ENCODE results near the gene NAA80.

NAA80 gene

GRCh38 chr3:50297384-50297775 lies 1.8 kb downstream of the NAA80 start:
- Histone ChIP-seq H3K36me3 (ENCODE audit: control insufficient read depth, insufficient read depth, low read length) (no peaks in the 10 kb centered on the region), H3K27ac (ENCODE audit: insufficient read depth, low read depth, low read length, poor library complexity, severe bottlenecking) (no peak overlapping the region), H3K4me1 (ENCODE audit: control insufficient read depth, insufficient read depth, low read length) (peaks cover 8% of the 10 kb centered on the region), H3K9me3 (ENCODE audit: control insufficient read depth, low read length) (no peaks in the 10 kb centered on the region), H3K4me3 (ENCODE audit: insufficient read depth, low read depth, low read length) (no peak overlapping the region), H3K27me3 (ENCODE audit: control insufficient read depth, insufficient read depth, low read length, poor library complexity, severe bottlenecking) (no peaks in the 10 kb centered on the region)
- WGBS, 2 experiments = 98 to 99% methylated on average over 2 of the region's 2 CpGs

DNA sequence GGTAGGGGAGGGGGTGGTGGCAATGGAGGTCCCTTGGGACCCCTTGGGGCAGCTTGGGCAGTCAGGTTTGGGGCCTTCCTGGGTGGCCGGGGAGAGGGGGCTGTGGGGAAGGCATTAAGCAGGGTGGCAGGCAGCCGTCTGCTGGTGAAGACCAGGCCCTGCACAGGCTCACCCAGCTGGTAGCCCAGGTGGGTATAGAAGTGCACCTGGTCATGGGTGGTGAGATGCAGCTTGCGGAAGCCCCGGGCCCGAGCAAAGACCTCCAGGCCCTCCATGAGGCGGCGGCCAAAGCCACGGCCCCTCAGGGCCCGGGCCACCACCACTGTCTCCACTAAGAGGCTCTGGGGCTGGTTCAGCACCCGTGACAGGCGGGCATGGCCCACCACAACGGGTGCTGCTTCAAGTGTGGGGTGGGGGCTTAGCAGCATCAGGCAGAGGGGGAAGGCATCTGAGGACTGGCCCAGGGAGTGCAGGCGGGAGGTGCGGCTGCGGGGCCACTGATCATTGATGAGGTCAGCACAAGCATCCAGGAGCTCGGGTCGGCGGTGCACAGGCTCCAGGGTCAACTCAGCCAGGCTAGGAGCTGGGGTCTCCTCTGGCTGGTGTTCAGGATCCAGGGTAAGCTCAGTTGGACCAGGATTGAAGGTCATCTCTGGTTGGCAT lies 2.4 kb downstream of the NAA80 start:
- no peaks in the 10 kb centered on the region for H3K9me3 ChIP-seq (ENCODE audit: control insufficient read depth, low read length)
- no peaks in the 10 kb centered on the region for H3K36me3 ChIP-seq (ENCODE audit: control insufficient read depth, insufficient read depth, low read length)
- no peak overlapping the region for H3K4me3 ChIP-seq (ENCODE audit: insufficient read depth, low read depth, low read length)
- no peak overlapping the region for H3K27ac ChIP-seq (ENCODE audit: insufficient read depth, low read depth, low read length, poor library complexity, severe bottlenecking)
- peaks cover 8% of the 10 kb centered on the region for H3K4me1 ChIP-seq (ENCODE audit: control insufficient read depth, insufficient read depth, low read length)
- WGBS, 2 experiments = 95 to 96% methylated on average over 18 of the region's 18 CpGs
- H3K27me3 ChIP-seq (ENCODE audit: control insufficient read depth, insufficient read depth, low read length, poor library complexity, severe bottlenecking) = no peaks in the 10 kb centered on the region

DNA sequence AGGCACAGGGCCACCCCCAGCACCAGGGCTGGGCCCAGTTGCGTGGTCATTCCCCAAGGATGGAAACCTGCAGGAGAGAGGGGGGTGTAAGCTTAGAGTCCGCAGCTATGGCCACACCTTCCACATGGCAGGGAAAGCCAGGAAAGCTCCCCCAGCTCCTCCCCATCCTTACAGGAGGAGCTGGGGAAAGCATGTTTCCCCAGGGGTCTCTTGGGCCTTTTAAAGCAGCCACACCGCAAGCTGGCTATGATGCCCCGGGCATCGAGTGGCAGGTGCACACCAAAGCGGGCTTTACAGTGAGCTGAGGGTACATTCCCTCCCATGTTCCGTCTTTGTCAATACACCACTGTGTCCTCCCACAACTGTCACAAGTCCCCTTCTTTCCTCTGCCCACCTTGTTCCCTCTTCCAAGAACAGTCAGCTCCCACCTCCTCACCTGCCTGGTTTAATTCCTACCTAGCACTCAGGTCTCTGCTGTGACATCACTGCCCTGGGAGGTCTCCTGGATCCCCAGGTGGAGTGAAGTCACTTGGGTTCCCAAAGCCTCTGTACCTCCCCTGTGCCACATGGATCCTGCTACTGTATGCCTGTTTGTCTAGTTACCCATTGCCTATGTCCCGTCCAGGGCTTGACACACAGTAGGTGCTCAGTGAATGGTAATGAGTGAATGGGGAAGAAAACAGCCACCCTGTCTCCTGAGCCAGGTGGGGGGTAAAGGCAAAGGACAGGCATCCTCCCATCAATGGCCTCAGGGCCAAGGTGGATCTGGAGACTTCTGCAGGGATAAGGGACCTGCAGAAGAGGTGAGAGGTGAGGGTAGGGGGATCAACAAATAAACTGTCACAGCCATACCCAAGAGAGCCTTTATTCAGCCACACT lies 3.4 kb downstream of the NAA80 start:
- WGBS, 2 experiments = 89 to 91% methylated on average over 8 of the region's 8 CpGs
- no peak overlapping the region for H3K4me3 ChIP-seq (ENCODE audit: insufficient read depth, low read depth, low read length)
- H3K4me1 ChIP-seq (ENCODE audit: control insufficient read depth, insufficient read depth, low read length) = peaks cover 13% of the 10 kb centered on the region
- H3K27me3 ChIP-seq (ENCODE audit: control insufficient read depth, insufficient read depth, low read length, poor library complexity, severe bottlenecking) = no peaks in the 10 kb centered on the region
- H3K36me3 ChIP-seq (ENCODE audit: control insufficient read depth, insufficient read depth, low read length) = no peaks in the 10 kb centered on the region
- H3K27ac ChIP-seq (ENCODE audit: insufficient read depth, low read depth, low read length, poor library complexity, severe bottlenecking) = no peak overlapping the region
- H3K9me3 ChIP-seq (ENCODE audit: control insufficient read depth, low read length) = no peaks in the 10 kb centered on the region

- WGBS, 2 experiments = 93% methylated on average over 22 of the region's 22 CpGs
- H3K9me3 ChIP-seq (ENCODE audit: control insufficient read depth, low read length) = no peaks in the 10 kb centered on the region
- H3K36me3 ChIP-seq (ENCODE audit: control insufficient read depth, insufficient read depth, low read length) = peaks cover 3% of the 10 kb centered on the region
- peaks cover 13% of the 10 kb centered on the region for H3K4me1 ChIP-seq (ENCODE audit: control insufficient read depth, insufficient read depth, low read length)
- H3K4me3 ChIP-seq (ENCODE audit: insufficient read depth, low read depth, low read length) = no peak overlapping the region
- H3K27me3 ChIP-seq (ENCODE audit: control insufficient read depth, insufficient read depth, low read length, poor library complexity, severe bottlenecking) = no peaks in the 10 kb centered on the region
- H3K27ac ChIP-seq (ENCODE audit: insufficient read depth, low read depth, low read length, poor library complexity, severe bottlenecking) = no peak overlapping the region
Measured at GRCh38 chr3:50294492-50295403, 4.5 kb downstream of the NAA80 start.

- Histone ChIP-seq H3K9me3 (ENCODE audit: control insufficient read depth, low read length) (no peaks in the 10 kb centered on the region), H3K27ac (ENCODE audit: insufficient read depth, low read depth, low read length, poor library complexity, severe bottlenecking) (no peak overlapping the region), H3K27me3 (ENCODE audit: control insufficient read depth, insufficient read depth, low read length, poor library complexity, severe bottlenecking) (no peaks in the 10 kb centered on the region), H3K36me3 (ENCODE audit: control insufficient read depth, insufficient read depth, low read length) (peaks cover 8% of the 10 kb centered on the region), H3K4me1 (ENCODE audit: control insufficient read depth, insufficient read depth, low read length) (peaks cover 13% of the 10 kb centered on the region), H3K4me3 (ENCODE audit: insufficient read depth, low read depth, low read length) (no peak overlapping the region)
- WGBS, 2 experiments = 90 to 91% methylated on average over 4 of the region's 4 CpGs
Measured at GRCh38 chr3:50294089-50294488, 5.1 kb downstream of the NAA80 start.

- H3K36me3 ChIP-seq (ENCODE audit: control insufficient read depth, insufficient read depth, low read length) = peaks cover 16% of the 10 kb centered on the region
- peaks cover 6% of the 10 kb centered on the region for H3K4me1 ChIP-seq (ENCODE audit: control insufficient read depth, insufficient read depth, low read length)
- no peaks in the 10 kb centered on the region for H3K27me3 ChIP-seq (ENCODE audit: control insufficient read depth, insufficient read depth, low read length, poor library complexity, severe bottlenecking)
- WGBS, 2 experiments = 89 to 92% methylated on average over 12 of the region's 12 CpGs
- H3K4me3 ChIP-seq (ENCODE audit: insufficient read depth, low read depth, low read length) = no peak overlapping the region
- peak overlapping the region; percentile 39 for H3K27ac ChIP-seq (ENCODE audit: insufficient read depth, low read depth, low read length, poor library complexity, severe bottlenecking)
- H3K9me3 ChIP-seq (ENCODE audit: control insufficient read depth, low read length) = no peaks in the 10 kb centered on the region
Measured at GRCh38 chr3:50293079-50293801, 6.0 kb downstream of the NAA80 start.

- Histone ChIP-seq H3K9me3 (ENCODE audit: control insufficient read depth, low read length) (no peaks in the 10 kb centered on the region), H3K27ac (ENCODE audit: insufficient read depth, low read depth, low read length, poor library complexity, severe bottlenecking) (peak within 1 kb of the TSS; percentile 39), H3K4me3 (ENCODE audit: insufficient read depth, low read depth, low read length) (peak within 1 kb of the TSS; percentile 94), H3K27me3 (ENCODE audit: control insufficient read depth, insufficient read depth, low read length, poor library complexity, severe bottlenecking) (no peaks in the 10 kb centered on the region), H3K36me3 (ENCODE audit: control insufficient read depth, insufficient read depth, low read length) (peaks cover 21% of the 10 kb centered on the region), H3K4me1 (ENCODE audit: control insufficient read depth, insufficient read depth, low read length) (peaks cover 4% of the 10 kb centered on the region)
- WGBS, 2 experiments = 4 to 5% methylated on average over 67 of the region's 67 CpGs
Measured at GRCh38 chr3:50292159-50293078, 6.8 kb downstream of the NAA80 start, which contains the start of gene IFRD2. Gene IFRD2 (minus strand): TSS chr3:50292429. CDS start chr3:50292274, 155 bp downstream.

- Histone ChIP-seq H3K36me3 (ENCODE audit: control insufficient read depth, insufficient read depth, low read length) (peaks cover 21% of the 10 kb centered on the region), H3K27ac (ENCODE audit: insufficient read depth, low read depth, low read length, poor library complexity, severe bottlenecking) (no peak overlapping the region), H3K4me3 (ENCODE audit: insufficient read depth, low read depth, low read length) (no peak overlapping the region), H3K9me3 (ENCODE audit: control insufficient read depth, low read length) (no peaks in the 10 kb centered on the region), H3K4me1 (ENCODE audit: control insufficient read depth, insufficient read depth, low read length) (peaks cover 4% of the 10 kb centered on the region), H3K27me3 (ENCODE audit: control insufficient read depth, insufficient read depth, low read length, poor library complexity, severe bottlenecking) (no peaks in the 10 kb centered on the region)
- WGBS, 2 experiments = 95 to 96% methylated on average over 16 of the region's 16 CpGs
Measured at GRCh38 chr3:50290161-50290641, 9.0 kb downstream of the NAA80 start.

- 92 to 95% methylated on average over 6 of the region's 6 CpGs for WGBS, 2 experiments
- Histone ChIP-seq H3K4me1 (ENCODE audit: control insufficient read depth, insufficient read depth, low read length) (peaks cover 4% of the 10 kb centered on the region), H3K27me3 (ENCODE audit: control insufficient read depth, insufficient read depth, low read length, poor library complexity, severe bottlenecking) (no peaks in the 10 kb centered on the region), H3K27ac (ENCODE audit: insufficient read depth, low read depth, low read length, poor library complexity, severe bottlenecking) (no peak overlapping the region), H3K4me3 (ENCODE audit: insufficient read depth, low read depth, low read length) (no peak overlapping the region), H3K36me3 (ENCODE audit: control insufficient read depth, insufficient read depth, low read length) (peaks cover 21% of the 10 kb centered on the region), H3K9me3 (ENCODE audit: control insufficient read depth, low read length) (no peaks in the 10 kb centered on the region)
Measured at GRCh38 chr3:50289130-50289529, 10.1 kb downstream of the NAA80 start.
